Gastrocnemius medialis (tissue), 4 donors: ENCODE data around the gene NCAM2.

Experiments
- POLR2A ChIP-seq, 2 donors: fragments of 450-650 bp; IDR thresholded peaks; one replicate each; pipeline ENCODE4 v1.6.1; 2017; ENCODE audit warnings: antibody characterized with exemption in 2 of 2, mild to moderate bottlenecking in 2 of 2, moderate library complexity in 2 of 2
- TF ChIP-seq, protein P1 (sequence below), 5 experiments: fragments of 450-650 bp in 3 of 5; fragments of 200-600 bp in 2 of 5; sonication (generic) in 2 of 5; IDR thresholded peaks in 4 of 5; conservative IDR thresholded peaks in 1 of 5; 1 replicate in 4 of 5; 2 replicates in 1 of 5; pipeline ENCODE4 v1.5.1; 2016 to 2019; ENCODE audit warnings: antibody characterized with exemption in 5 of 5, mild to moderate bottlenecking in 3 of 5, moderate library complexity in 3 of 5

DNA sequence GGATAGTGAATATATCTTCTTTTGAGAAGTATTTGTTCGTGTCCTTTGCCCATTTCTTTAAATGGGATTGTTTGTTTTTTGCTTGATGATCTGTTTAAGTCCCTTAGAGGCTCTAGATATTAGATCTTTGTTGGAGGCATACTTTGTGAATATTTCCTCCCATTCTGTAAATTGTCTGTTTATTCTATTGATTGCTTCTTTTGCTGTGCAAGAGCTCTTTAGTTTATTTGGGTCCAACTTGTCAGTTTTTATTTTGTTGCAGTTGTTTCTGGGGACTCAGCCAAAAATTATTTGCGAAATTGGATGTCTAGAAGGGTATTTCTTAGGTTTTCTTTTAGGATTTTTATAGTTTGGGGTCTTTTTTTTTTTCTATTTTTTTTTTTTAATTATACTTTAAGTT is 302.8 kb downstream of the NCAM2 start:
- TF ChIP-seq, protein P1, sequence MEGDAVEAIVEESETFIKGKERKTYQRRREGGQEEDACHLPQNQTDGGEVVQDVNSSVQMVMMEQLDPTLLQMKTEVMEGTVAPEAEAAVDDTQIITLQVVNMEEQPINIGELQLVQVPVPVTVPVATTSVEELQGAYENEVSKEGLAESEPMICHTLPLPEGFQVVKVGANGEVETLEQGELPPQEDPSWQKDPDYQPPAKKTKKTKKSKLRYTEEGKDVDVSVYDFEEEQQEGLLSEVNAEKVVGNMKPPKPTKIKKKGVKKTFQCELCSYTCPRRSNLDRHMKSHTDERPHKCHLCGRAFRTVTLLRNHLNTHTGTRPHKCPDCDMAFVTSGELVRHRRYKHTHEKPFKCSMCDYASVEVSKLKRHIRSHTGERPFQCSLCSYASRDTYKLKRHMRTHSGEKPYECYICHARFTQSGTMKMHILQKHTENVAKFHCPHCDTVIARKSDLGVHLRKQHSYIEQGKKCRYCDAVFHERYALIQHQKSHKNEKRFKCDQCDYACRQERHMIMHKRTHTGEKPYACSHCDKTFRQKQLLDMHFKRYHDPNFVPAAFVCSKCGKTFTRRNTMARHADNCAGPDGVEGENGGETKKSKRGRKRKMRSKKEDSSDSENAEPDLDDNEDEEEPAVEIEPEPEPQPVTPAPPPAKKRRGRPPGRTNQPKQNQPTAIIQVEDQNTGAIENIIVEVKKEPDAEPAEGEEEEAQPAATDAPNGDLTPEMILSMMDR (IDR thresholded peaks at IDR 0.05 in 4 of 5, conservative IDR thresholded peaks at IDR 0.05 in 1 of 5): no peak
- TF ChIP-seq POLR2A (IDR thresholded peaks at IDR 0.05): no peak
